VCaP (cell line): ENCODE results near the gene SCAMP4.

Experiments
- H3K27ac ChIP-seq: fragments of 450-650 bp; 2 replicates; pipeline ENCODE4 v1.5.1; 2017
- CTCF ChIP-seq: fragments of 450-650 bp; conservative IDR thresholded peaks from 2 replicates; pipeline ENCODE4 v1.5.1; 2017; ENCODE audit warnings: mild to moderate bottlenecking, moderate library complexity

The SCAMP4 gene

GRCh38 chr19:1924320-1924961 is 19.2 kb downstream of the SCAMP4 start:
- TF ChIP-seq CTCF: no peak
- H3K27ac ChIP-seq: no peak overlapping the region

GRCh38 chr19:1925544-1925943 is 20.3 kb downstream of the SCAMP4 start:
- H3K27ac ChIP-seq: no peak overlapping the region
- no peak for TF ChIP-seq CTCF

- H3K27ac ChIP-seq: no peak overlapping the region; the same call in 1 of the 2 replicates
- TF ChIP-seq CTCF: peak; percentile 92
Measured at GRCh38 chr19:1929021-1929742, 24.0 kb downstream of the SCAMP4 start.

GRCh38 chr19:1931445-1931844 is 26.2 kb downstream of the SCAMP4 start:
- TF ChIP-seq CTCF: no peak
- no peak overlapping the region for H3K27ac ChIP-seq

- H3K27ac ChIP-seq: no peak overlapping the region
- no peak for TF ChIP-seq CTCF
Measured at GRCh38 chr19:1932395-1932794, 27.2 kb downstream of the SCAMP4 start.

- H3K27ac ChIP-seq: no peak overlapping the region
- no peak for TF ChIP-seq CTCF
Measured at GRCh38 chr19:1933244-1933643, 28.0 kb downstream of the SCAMP4 start.

GRCh38 chr19:1933942-1934341 is 28.7 kb downstream of the SCAMP4 start:
- H3K27ac ChIP-seq: no peak overlapping the region
- TF ChIP-seq CTCF: no peak
